ENCODE data around the gene TAGLN.

The TAGLN gene

DNA sequence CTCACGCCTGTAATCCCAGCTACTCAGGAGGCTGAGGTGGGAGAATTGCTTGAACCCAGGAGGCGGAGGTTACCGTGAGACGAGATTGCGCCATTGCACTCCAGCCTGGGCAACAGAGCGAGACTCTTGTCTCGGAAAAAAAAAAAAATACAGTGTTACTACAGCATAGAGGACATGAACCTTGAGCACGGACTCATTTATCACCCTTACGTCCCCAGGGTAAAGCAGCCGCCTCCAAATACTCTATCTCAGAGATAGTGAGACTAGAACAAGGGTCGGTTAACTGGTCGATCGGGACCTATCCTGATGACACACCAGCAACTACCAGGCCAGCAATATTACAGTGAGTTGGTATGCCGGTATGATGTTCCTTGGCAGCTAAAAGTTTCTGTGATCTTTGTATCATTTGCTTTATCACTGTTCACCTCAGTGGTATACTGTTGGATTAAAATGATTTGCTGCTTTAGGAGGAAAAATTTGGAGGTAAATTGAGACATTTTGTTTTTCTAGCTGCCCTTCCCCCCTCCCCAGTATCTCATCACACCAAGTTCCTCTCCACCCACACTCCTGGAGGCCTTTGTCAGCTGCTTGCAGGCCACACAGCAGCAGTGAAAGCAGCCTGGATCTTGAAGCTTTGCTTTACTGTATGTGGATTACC is 27.6 kb upstream of the TAGLN start:
- Histone ChIP-seq H3K4me3 (ENCODE audit: severe bottlenecking) (no peak overlapping the region), H3K9me3 (ENCODE audit: severe bottlenecking) (no peaks in the 10 kb centered on the region), H3K27ac (ENCODE audit: poor library complexity, severe bottlenecking) (no peak overlapping the region), H3K4me1 (ENCODE audit: insufficient read depth, poor library complexity, severe bottlenecking) (no peaks in the 10 kb centered on the region), H3K27me3 (ENCODE audit: insufficient read depth, poor library complexity, severe bottlenecking) (no peaks in the 10 kb centered on the region), H3K36me3 (ENCODE audit: low read depth) (peaks cover 46% of the 10 kb centered on the region)
- DNase-seq (ENCODE audit: low spot score) (no peak), ATAC-seq (ENCODE audit: low read depth) (no peak)
- TF ChIP-seq, protein P1, sequence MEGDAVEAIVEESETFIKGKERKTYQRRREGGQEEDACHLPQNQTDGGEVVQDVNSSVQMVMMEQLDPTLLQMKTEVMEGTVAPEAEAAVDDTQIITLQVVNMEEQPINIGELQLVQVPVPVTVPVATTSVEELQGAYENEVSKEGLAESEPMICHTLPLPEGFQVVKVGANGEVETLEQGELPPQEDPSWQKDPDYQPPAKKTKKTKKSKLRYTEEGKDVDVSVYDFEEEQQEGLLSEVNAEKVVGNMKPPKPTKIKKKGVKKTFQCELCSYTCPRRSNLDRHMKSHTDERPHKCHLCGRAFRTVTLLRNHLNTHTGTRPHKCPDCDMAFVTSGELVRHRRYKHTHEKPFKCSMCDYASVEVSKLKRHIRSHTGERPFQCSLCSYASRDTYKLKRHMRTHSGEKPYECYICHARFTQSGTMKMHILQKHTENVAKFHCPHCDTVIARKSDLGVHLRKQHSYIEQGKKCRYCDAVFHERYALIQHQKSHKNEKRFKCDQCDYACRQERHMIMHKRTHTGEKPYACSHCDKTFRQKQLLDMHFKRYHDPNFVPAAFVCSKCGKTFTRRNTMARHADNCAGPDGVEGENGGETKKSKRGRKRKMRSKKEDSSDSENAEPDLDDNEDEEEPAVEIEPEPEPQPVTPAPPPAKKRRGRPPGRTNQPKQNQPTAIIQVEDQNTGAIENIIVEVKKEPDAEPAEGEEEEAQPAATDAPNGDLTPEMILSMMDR (IDR thresholded peaks at IDR 0.05; ENCODE audit: poor library complexity, severe bottlenecking): no peak

DNA sequence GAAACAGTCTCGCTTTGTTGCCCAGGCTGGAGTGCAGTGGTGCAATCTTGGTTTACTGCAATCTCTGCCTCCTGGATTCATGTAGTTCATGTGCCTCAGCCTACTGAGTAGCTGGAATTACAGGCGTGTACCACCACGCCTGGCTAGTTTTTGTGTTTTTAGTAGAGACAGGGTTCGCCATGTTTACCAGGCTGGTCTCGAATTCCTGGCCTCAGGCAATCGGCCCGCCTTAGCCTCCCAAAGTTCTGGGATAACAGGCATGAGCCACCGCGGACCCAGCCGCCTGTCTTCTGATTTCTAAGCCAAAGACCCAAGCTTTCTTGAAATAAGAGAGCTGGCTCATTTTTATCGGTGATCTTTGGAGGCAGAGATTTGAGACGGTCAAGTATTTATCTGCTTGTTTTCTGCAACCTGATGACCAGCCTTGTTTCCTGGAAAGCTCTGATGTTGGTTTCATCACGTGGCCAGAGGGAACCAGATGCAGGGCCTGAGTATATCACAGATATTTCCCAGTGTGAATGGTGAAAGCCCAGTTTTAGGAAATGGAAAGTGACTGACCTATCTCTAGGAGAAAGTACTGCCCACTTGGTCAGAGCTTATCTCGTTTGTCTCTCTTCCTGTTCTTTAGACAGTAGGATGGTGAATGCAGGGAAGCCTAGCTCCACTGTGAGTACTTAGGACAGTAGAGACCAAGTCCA is 26.3 kb upstream of the TAGLN start:
- TF ChIP-seq, protein P1 (IDR thresholded peaks at IDR 0.05; ENCODE audit: poor library complexity, severe bottlenecking): no peak
- Histone ChIP-seq H3K36me3 (ENCODE audit: low read depth) (peaks cover 33% of the 10 kb centered on the region), H3K4me3 (ENCODE audit: severe bottlenecking) (no peak overlapping the region), H3K27ac (ENCODE audit: poor library complexity, severe bottlenecking) (peak overlapping the region; percentile 28), H3K4me1 (ENCODE audit: insufficient read depth, poor library complexity, severe bottlenecking) (peaks cover 2% of the 10 kb centered on the region), H3K9me3 (ENCODE audit: severe bottlenecking) (no peaks in the 10 kb centered on the region), H3K27me3 (ENCODE audit: insufficient read depth, poor library complexity, severe bottlenecking) (no peaks in the 10 kb centered on the region)
- DNase-seq (ENCODE audit: low spot score): no peak
- no peak for ATAC-seq (ENCODE audit: low read depth)

DNA sequence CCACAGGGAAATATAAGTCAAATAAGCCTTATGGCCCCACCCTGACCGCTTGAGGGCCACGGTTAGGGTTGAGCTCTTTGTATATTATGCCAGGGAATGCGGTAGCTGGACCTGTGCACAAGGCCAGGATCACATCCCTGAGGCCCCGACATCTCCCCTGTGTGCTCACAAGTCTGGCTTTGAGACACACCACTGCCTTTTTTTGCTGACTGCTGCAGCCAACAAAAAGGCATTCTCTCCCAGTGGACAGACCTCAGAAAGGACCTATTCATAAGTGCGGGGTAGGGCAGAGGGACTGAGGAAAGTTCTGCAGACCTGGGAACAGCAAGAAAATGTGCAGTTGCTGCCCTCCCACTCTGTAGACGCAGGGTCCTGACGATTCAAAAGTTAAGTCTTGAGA is 24.1 kb upstream of the TAGLN start:
- no peaks in the 10 kb centered on the region for H3K27me3 ChIP-seq (ENCODE audit: insufficient read depth, poor library complexity, severe bottlenecking)
- no peak for ATAC-seq (ENCODE audit: low read depth)
- no peak overlapping the region for H3K4me3 ChIP-seq (ENCODE audit: severe bottlenecking)
- no peaks in the 10 kb centered on the region for H3K9me3 ChIP-seq (ENCODE audit: severe bottlenecking)
- H3K4me1 ChIP-seq (ENCODE audit: insufficient read depth, poor library complexity, severe bottlenecking): peaks cover 5% of the 10 kb centered on the region
- TF ChIP-seq, protein P1 (IDR thresholded peaks at IDR 0.05; ENCODE audit: poor library complexity, severe bottlenecking): no peak
- H3K27ac ChIP-seq (ENCODE audit: poor library complexity, severe bottlenecking): no peak overlapping the region
- no peak for DNase-seq (ENCODE audit: low spot score)
- H3K36me3 ChIP-seq (ENCODE audit: low read depth): peaks cover 14% of the 10 kb centered on the region

DNA sequence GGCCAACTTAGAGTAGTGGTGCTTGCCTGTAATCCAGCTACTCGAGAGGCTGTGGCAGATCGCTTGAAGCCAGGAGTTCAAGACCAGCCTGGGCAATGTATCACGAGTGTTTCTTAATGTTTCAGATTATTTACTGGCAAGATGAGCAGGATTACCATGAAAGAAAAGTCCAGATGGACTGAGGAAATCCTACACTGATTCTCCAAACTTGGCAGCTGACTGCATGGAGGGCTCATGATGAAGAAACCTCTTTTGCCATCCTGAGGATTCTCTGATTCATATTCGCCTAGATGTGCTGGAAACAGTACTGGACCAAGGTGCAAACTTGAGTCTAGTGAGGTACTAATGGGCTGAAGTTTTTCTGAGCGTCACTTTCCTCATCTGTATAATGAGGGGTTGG is 23.4 kb upstream of the TAGLN start:
- TF ChIP-seq, protein P1 (IDR thresholded peaks at IDR 0.05; ENCODE audit: poor library complexity, severe bottlenecking): no peak
- ATAC-seq (ENCODE audit: low read depth) (no peak), DNase-seq (ENCODE audit: low spot score) (no peak)
- H3K4me1 ChIP-seq (ENCODE audit: insufficient read depth, poor library complexity, severe bottlenecking): peaks cover 5% of the 10 kb centered on the region
- H3K9me3 ChIP-seq (ENCODE audit: severe bottlenecking): no peaks in the 10 kb centered on the region
- H3K4me3 ChIP-seq (ENCODE audit: severe bottlenecking): no peak overlapping the region
- no peaks in the 10 kb centered on the region for H3K27me3 ChIP-seq (ENCODE audit: insufficient read depth, poor library complexity, severe bottlenecking)
- H3K36me3 ChIP-seq (ENCODE audit: low read depth): peaks cover 7% of the 10 kb centered on the region
- H3K27ac ChIP-seq (ENCODE audit: poor library complexity, severe bottlenecking): no peak overlapping the region

DNA sequence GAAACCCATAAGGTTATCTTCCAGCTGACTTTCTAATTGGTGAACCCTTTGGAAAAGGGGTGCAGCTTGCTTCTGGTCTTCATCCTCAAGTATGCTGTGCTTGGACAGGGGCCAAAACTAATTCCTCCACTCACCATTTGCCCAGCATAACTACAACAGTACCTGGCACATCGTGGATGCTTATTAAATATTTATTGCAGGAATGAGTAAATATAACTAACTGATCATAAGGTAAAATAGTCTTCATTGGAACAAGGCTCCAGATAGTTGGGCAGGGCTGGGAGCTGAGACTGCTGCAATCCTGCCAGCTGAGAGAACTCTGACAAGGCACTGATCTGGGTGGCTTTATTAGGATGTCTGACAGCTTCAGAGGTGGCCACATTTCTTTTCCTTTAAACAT is 23.0 kb upstream of the TAGLN start:
- no peaks in the 10 kb centered on the region for H3K27me3 ChIP-seq (ENCODE audit: insufficient read depth, poor library complexity, severe bottlenecking)
- no peaks in the 10 kb centered on the region for H3K9me3 ChIP-seq (ENCODE audit: severe bottlenecking)
- TF ChIP-seq, protein P1 (IDR thresholded peaks at IDR 0.05; ENCODE audit: poor library complexity, severe bottlenecking): no peak
- ATAC-seq (ENCODE audit: low read depth) (no peak), DNase-seq (ENCODE audit: low spot score) (no peak)
- no peak overlapping the region for H3K27ac ChIP-seq (ENCODE audit: poor library complexity, severe bottlenecking)
- H3K4me1 ChIP-seq (ENCODE audit: insufficient read depth, poor library complexity, severe bottlenecking): peaks cover 5% of the 10 kb centered on the region
- H3K4me3 ChIP-seq (ENCODE audit: severe bottlenecking): no peak overlapping the region
- peaks cover 4% of the 10 kb centered on the region for H3K36me3 ChIP-seq (ENCODE audit: low read depth)

All from RWPE2 (cell line).